Measurements from ENCODE around the gene MAVS.

Gene MAVS

GRCh38 chr20:3871550-3872265, 25.1 kb downstream of the MAVS start:
- TF ChIP-seq, protein P1, sequence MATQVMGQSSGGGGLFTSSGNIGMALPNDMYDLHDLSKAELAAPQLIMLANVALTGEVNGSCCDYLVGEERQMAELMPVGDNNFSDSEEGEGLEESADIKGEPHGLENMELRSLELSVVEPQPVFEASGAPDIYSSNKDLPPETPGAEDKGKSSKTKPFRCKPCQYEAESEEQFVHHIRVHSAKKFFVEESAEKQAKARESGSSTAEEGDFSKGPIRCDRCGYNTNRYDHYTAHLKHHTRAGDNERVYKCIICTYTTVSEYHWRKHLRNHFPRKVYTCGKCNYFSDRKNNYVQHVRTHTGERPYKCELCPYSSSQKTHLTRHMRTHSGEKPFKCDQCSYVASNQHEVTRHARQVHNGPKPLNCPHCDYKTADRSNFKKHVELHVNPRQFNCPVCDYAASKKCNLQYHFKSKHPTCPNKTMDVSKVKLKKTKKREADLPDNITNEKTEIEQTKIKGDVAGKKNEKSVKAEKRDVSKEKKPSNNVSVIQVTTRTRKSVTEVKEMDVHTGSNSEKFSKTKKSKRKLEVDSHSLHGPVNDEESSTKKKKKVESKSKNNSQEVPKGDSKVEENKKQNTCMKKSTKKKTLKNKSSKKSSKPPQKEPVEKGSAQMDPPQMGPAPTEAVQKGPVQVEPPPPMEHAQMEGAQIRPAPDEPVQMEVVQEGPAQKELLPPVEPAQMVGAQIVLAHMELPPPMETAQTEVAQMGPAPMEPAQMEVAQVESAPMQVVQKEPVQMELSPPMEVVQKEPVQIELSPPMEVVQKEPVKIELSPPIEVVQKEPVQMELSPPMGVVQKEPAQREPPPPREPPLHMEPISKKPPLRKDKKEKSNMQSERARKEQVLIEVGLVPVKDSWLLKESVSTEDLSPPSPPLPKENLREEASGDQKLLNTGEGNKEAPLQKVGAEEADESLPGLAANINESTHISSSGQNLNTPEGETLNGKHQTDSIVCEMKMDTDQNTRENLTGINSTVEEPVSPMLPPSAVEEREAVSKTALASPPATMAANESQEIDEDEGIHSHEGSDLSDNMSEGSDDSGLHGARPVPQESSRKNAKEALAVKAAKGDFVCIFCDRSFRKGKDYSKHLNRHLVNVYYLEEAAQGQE (IDR thresholded peaks at IDR 0.05; ENCODE audit: insufficient read depth in 1 of 2, low read depth in 2 of 2, low read length in 2 of 2), result no peak
- TF ChIP-seq SIN3A (IDR thresholded peaks at IDR 0.05; ENCODE audit: borderline replicate concordance, insufficient read depth, low read length) (no peak), POLR2AphosphoS5 (IDR thresholded peaks at IDR 0.05; ENCODE audit: low read depth, low read length) (no peak), TAF1 (IDR thresholded peaks at IDR 0.05; ENCODE audit: borderline replicate concordance, insufficient read depth, low read length) (no peak), FOXP2 (optimal IDR thresholded peaks at IDR 0.05; ENCODE audit: borderline replicate concordance, extremely low read depth, extremely low read length, insufficient read depth) (no peak)

DNA sequence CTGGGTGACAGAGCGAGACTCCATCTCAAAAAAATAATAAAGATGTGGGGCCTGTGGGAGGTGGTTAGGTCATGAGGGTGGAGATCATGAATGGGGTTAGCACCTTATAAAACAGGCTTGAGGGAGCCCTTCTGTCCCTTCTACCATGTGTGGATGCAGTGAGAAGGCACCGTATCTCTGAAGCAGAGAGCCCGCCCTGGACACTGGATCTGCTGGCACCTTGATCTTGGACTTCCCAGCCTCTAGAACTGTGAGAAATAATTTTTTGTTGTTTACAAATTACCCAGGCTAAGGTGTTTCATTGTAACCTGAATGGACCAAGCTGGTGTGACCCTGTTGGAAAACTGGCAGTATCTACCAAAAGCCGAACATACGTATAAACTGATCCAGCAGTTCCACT, 26.9 kb downstream of the MAVS start:
- TF ChIP-seq, protein P1 (IDR thresholded peaks at IDR 0.05; ENCODE audit: insufficient read depth in 1 of 2, low read depth in 2 of 2, low read length in 2 of 2), result no peak
- no peak for TF ChIP-seq FOXP2 (optimal IDR thresholded peaks at IDR 0.05; ENCODE audit: borderline replicate concordance, extremely low read depth, extremely low read length, insufficient read depth)
- TF ChIP-seq TAF1 (IDR thresholded peaks at IDR 0.05; ENCODE audit: borderline replicate concordance, insufficient read depth, low read length), result no peak
- no peak for TF ChIP-seq POLR2AphosphoS5 (IDR thresholded peaks at IDR 0.05; ENCODE audit: low read depth, low read length)
- no peak for TF ChIP-seq SIN3A (IDR thresholded peaks at IDR 0.05; ENCODE audit: borderline replicate concordance, insufficient read depth, low read length)

GRCh38 chr20:3874194-3874844, 27.7 kb downstream of the MAVS start:
- no peak for TF ChIP-seq POLR2AphosphoS5 (IDR thresholded peaks at IDR 0.05; ENCODE audit: low read depth, low read length)
- TF ChIP-seq TAF1 (IDR thresholded peaks at IDR 0.05; ENCODE audit: borderline replicate concordance, insufficient read depth, low read length), result no peak
- TF ChIP-seq, protein P1 (IDR thresholded peaks at IDR 0.05; ENCODE audit: insufficient read depth in 1 of 2, low read depth in 2 of 2, low read length in 2 of 2), result no peak
- TF ChIP-seq SIN3A (IDR thresholded peaks at IDR 0.05; ENCODE audit: borderline replicate concordance, insufficient read depth, low read length), result no peak
- no peak for TF ChIP-seq FOXP2 (optimal IDR thresholded peaks at IDR 0.05; ENCODE audit: borderline replicate concordance, extremely low read depth, extremely low read length, insufficient read depth)

DNA sequence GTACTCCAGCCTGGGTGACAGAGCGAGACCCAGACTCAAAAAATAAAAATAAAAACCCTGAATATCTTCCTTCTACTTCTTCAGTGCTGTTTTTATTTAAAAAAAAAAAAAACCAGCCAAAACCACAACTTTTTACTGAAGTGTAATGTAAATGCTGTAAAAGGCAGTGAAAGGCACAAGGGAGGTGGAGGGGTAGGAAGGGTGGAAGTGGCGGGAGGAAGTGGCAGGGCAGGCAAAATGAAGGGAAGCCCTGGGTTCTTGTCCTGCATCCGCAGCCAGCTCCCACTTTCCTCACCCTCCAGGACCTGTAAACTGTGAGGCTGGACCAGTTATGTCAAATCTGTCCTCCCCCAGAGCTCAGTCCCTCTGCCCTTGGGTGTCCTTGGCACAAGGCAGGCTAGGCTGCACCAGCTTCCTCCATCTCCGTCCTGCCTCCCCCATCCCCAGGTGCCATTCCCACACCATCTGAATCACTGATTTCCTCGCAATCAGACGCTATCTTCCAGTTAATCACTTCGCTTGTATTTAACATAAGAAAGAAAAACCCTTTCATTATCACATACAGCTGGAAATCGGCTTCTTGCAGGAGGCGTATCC, 28.8 kb downstream of the MAVS start:
- TF ChIP-seq POLR2AphosphoS5 (IDR thresholded peaks at IDR 0.05; ENCODE audit: low read depth, low read length) (no peak), SIN3A (IDR thresholded peaks at IDR 0.05; ENCODE audit: borderline replicate concordance, insufficient read depth, low read length) (no peak), TAF1 (IDR thresholded peaks at IDR 0.05; ENCODE audit: borderline replicate concordance, insufficient read depth, low read length) (no peak), FOXP2 (optimal IDR thresholded peaks at IDR 0.05; ENCODE audit: borderline replicate concordance, extremely low read depth, extremely low read length, insufficient read depth) (no peak)
- TF ChIP-seq, protein P1 (IDR thresholded peaks at IDR 0.05; ENCODE audit: insufficient read depth in 1 of 2, low read depth in 2 of 2, low read length in 2 of 2), result no peak
